Measurements from ENCODE around the gene MPDU1. TPM values are rescaled to one million over a fixed set of nuclear protein-coding genes. Genes with fewer than 3 reads are reported as not detected.

The MPDU1 gene
- total RNA-seq, 1 donor = 64.1 TPM

GRCh38 chr17:7613769-7614424, 30.2 kb downstream of the MPDU1 start:
- Histone ChIP-seq H4K20me1 (ENCODE audit: insufficient read depth, low read length) (peaks cover 42% of the 10 kb centered on the region), H3K4me2 (ENCODE audit: insufficient read depth, low read length) (peak overlapping the region; percentile 80), H3K79me2 (ENCODE audit: insufficient read depth, low read length) (peaks cover 52% of the 10 kb centered on the region), H2AFZ (ENCODE audit: low read length) (peak overlapping the region; percentile 26), H3K4me1 (ENCODE audit: insufficient read depth, low read length) (peaks cover 23% of the 10 kb centered on the region), H3K27me3 (ENCODE audit: insufficient read depth, low read length) (no peaks in the 10 kb centered on the region), H3K27ac (ENCODE audit: low read depth, low read length) (peak overlapping the region; percentile 67), H3K9me3 (ENCODE audit: low read depth, low read length) (no peaks in the 10 kb centered on the region), H3K36me3 (ENCODE audit: insufficient read depth, low read length) (peaks cover 17% of the 10 kb centered on the region), H3K4me3 (ENCODE audit: insufficient read depth, low read length) (peak overlapping the region; percentile 92)
- no peak for TF ChIP-seq CTCF (IDR thresholded peaks at IDR 0.05; ENCODE audit: extremely low read depth, low read depth, low read length)
- peak; percentile 73 for DNase-seq (ENCODE audit: insufficient read length, low spot score, missing footprints)

GRCh38 chr17:7614425-7615264, 31.0 kb downstream of the MPDU1 start, which contains the start of gene FXR2:
TSS of gene FXR2 (minus strand) at chr17:7614897. CDS start at chr17:7614532, 365 bp downstream.
- Histone ChIP-seq H3K27ac (ENCODE audit: low read depth, low read length) (peak within 1 kb of the TSS; percentile 71), H3K4me2 (ENCODE audit: insufficient read depth, low read length) (peak within 1 kb of the TSS; percentile 94)

GRCh38 chr17:7615265-7615747, 31.7 kb downstream of the MPDU1 start:
- Histone ChIP-seq H4K20me1 (ENCODE audit: insufficient read depth, low read length) (peaks cover 32% of the 10 kb centered on the region), H3K4me2 (ENCODE audit: insufficient read depth, low read length) (peak overlapping the region; percentile 94), H3K4me1 (ENCODE audit: insufficient read depth, low read length) (peaks cover 23% of the 10 kb centered on the region), H3K27ac (ENCODE audit: low read depth, low read length) (peak overlapping the region; percentile 71), H3K27me3 (ENCODE audit: insufficient read depth, low read length) (no peaks in the 10 kb centered on the region), H3K4me3 (ENCODE audit: insufficient read depth, low read length) (peak overlapping the region; percentile 92), H3K36me3 (ENCODE audit: insufficient read depth, low read length) (peaks cover 9% of the 10 kb centered on the region), H2AFZ (ENCODE audit: low read length) (peak overlapping the region; percentile 96), H3K9me3 (ENCODE audit: low read depth, low read length) (no peaks in the 10 kb centered on the region), H3K79me2 (ENCODE audit: insufficient read depth, low read length) (peaks cover 39% of the 10 kb centered on the region)
- no peak for DNase-seq (ENCODE audit: insufficient read length, low spot score, missing footprints)
- TF ChIP-seq CTCF (IDR thresholded peaks at IDR 0.05; ENCODE audit: extremely low read depth, low read depth, low read length) = no peak

More at GRCh38 chr17:7614425-7615264, 31.0 kb downstream of the MPDU1 start, which contains the start of gene FXR2:
- peak; percentile 100 for DNase-seq (ENCODE audit: insufficient read length, low spot score, missing footprints)
- H3K9me3 ChIP-seq (ENCODE audit: low read depth, low read length) = no peaks in the 10 kb centered on the region
- H3K27me3 ChIP-seq (ENCODE audit: insufficient read depth, low read length) = no peaks in the 10 kb centered on the region
- H2AFZ ChIP-seq (ENCODE audit: low read length) = peak within 1 kb of the TSS; percentile 96
- H3K79me2 ChIP-seq (ENCODE audit: insufficient read depth, low read length) = peaks cover 44% of the 10 kb centered on the region
- peak; percentile 46 for TF ChIP-seq CTCF (IDR thresholded peaks at IDR 0.05; ENCODE audit: extremely low read depth, low read depth, low read length)
- peaks cover 36% of the 10 kb centered on the region for H4K20me1 ChIP-seq (ENCODE audit: insufficient read depth, low read length)
- peaks cover 13% of the 10 kb centered on the region for H3K36me3 ChIP-seq (ENCODE audit: insufficient read depth, low read length)
- peaks cover 23% of the 10 kb centered on the region for H3K4me1 ChIP-seq (ENCODE audit: insufficient read depth, low read length)
- H3K4me3 ChIP-seq (ENCODE audit: insufficient read depth, low read length) = peak within 1 kb of the TSS; percentile 92

GRCh38 chr17:7618608-7619007, 35.0 kb downstream of the MPDU1 start:
- H3K36me3 ChIP-seq (ENCODE audit: insufficient read depth, low read length) = no peaks in the 10 kb centered on the region
- no peaks in the 10 kb centered on the region for H3K9me3 ChIP-seq (ENCODE audit: low read depth, low read length)
- H3K79me2 ChIP-seq (ENCODE audit: insufficient read depth, low read length) = peaks cover 8% of the 10 kb centered on the region
- no peak for DNase-seq (ENCODE audit: insufficient read length, low spot score, missing footprints)
- no peaks in the 10 kb centered on the region for H3K27me3 ChIP-seq (ENCODE audit: insufficient read depth, low read length)
- H4K20me1 ChIP-seq (ENCODE audit: insufficient read depth, low read length) = peaks cover 6% of the 10 kb centered on the region
- H3K27ac ChIP-seq (ENCODE audit: low read depth, low read length) = no peak overlapping the region
- H2AFZ ChIP-seq (ENCODE audit: low read length) = no peak overlapping the region
- TF ChIP-seq CTCF (IDR thresholded peaks at IDR 0.05; ENCODE audit: extremely low read depth, low read depth, low read length) = no peak
- no peak overlapping the region for H3K4me3 ChIP-seq (ENCODE audit: insufficient read depth, low read length)
- H3K4me1 ChIP-seq (ENCODE audit: insufficient read depth, low read length) = peaks cover 4% of the 10 kb centered on the region
- H3K4me2 ChIP-seq (ENCODE audit: insufficient read depth, low read length) = no peak overlapping the region

All from osteoblast (primary cell).